Transverse colon (tissue), 4 donors: ENCODE data around the gene REEP6.

Experiments used
- EP300 ChIP-seq: sonication (generic); formaldehyde crosslinking; IDR thresholded peaks from one replicate; pipeline ENCODE4 v1.6.1; 2017; ENCODE audit warnings: antibody characterized with exemption, low read depth
- POLR2A ChIP-seq: fragments of 450-650 bp; IDR thresholded peaks from one replicate; pipeline ENCODE4 v1.6.1; 2016; ENCODE audit warnings: antibody characterized with exemption, mild to moderate bottlenecking, moderate library complexity
- POLR2AphosphoS5 ChIP-seq, 3 donors: sonication (generic); formaldehyde crosslinking; IDR thresholded peaks; one replicate each; pipeline ENCODE4 v1.6.1; 2016; ENCODE audit warnings: antibody characterized with exemption in 3 of 3
- TF ChIP-seq, protein P1 (sequence below), 5 experiments: fragments of 200-600 bp in 3 of 5; fragments of 450-650 bp in 2 of 5; sonication (generic) in 3 of 5; IDR thresholded peaks; 1 replicate in 2 of 5; 2 replicates in 3 of 5; pipeline ENCODE4 v1.5.1; 2016 to 2017; ENCODE audit warnings: antibody characterized with exemption in 5 of 5, inconsistent platforms in 3 of 5, mild to moderate bottlenecking in 2 of 5, moderate library complexity in 1 of 5

- TF ChIP-seq, protein P1, sequence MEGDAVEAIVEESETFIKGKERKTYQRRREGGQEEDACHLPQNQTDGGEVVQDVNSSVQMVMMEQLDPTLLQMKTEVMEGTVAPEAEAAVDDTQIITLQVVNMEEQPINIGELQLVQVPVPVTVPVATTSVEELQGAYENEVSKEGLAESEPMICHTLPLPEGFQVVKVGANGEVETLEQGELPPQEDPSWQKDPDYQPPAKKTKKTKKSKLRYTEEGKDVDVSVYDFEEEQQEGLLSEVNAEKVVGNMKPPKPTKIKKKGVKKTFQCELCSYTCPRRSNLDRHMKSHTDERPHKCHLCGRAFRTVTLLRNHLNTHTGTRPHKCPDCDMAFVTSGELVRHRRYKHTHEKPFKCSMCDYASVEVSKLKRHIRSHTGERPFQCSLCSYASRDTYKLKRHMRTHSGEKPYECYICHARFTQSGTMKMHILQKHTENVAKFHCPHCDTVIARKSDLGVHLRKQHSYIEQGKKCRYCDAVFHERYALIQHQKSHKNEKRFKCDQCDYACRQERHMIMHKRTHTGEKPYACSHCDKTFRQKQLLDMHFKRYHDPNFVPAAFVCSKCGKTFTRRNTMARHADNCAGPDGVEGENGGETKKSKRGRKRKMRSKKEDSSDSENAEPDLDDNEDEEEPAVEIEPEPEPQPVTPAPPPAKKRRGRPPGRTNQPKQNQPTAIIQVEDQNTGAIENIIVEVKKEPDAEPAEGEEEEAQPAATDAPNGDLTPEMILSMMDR (IDR thresholded peaks at IDR 0.05): peak; percentile 64 to 98 (median 92)
- TF ChIP-seq POLR2A: no peak
- TF ChIP-seq EP300: no peak
- peak in 1 of 3 donors; percentile 5 for TF ChIP-seq POLR2AphosphoS5 (IDR thresholded peaks at IDR 0.05)
Observed at GRCh38 chr19:1445185-1445931, 45.6 kb upstream of the REEP6 start.
